HepG2 (cell line): ENCODE data around the gene PGS1. TPM values are rescaled to one million over a fixed set of nuclear protein-coding genes. Genes with fewer than 3 reads are reported as not detected.

Experiments
- ATAC-seq: fragments of 200-7000 bp; cut with Tn5 transposase; 3 replicates; pipeline ENCODE4 v1.9.1; 2020; ENCODE audit warnings: mild to moderate bottlenecking, moderate library complexity
- BruUV-seq: library from RNA; stranded (reverse); fragments of 400-500 nt; replicated peaks from 2 replicates; lab custom pipeline; 2021; lab: Mats Ljungman, UMichigan
- CTCF ChIA-PET: fragments of 300-600 bp; formaldehyde crosslinking; extraction: SDS; loops from one replicate; lab custom pipeline; 2021; ENCODE audit warnings: low total read pairs, inconsistent platforms, low intra/inter-chr PET ratio; lab: Yijun Ruan, JAX
- POLR2A ChIA-PET: fragments of 350-600 bp; sonication (Branson Sonifier 250); formaldehyde crosslinking; loops from one replicate; lab custom pipeline; 2020; ENCODE audit warnings: antibody characterized with exemption, inconsistent platforms; lab: Yijun Ruan, JAX
- DNase-seq: peaks from one replicate; pipeline ENCODE4 v3.0.0-alpha.2; 2015; ENCODE audit warnings: low spot score
- FAIRE-seq: peaks from 3 replicates; lab custom pipeline; 2011; peaks lifted over from hg19 to GRCh38; lab: Jason Lieb, UNC
- H2AFZ ChIP-seq: one replicate; pipeline ENCODE4 v1.6.1; 2011; ENCODE audit warnings: low read length, inconsistent platforms
- H3K27ac ChIP-seq: fragments of 300-600 bp; 3 replicates; pipeline ENCODE4 v1.8.0; 2011; ENCODE audit warnings: mixed run types, mild to moderate bottlenecking, mixed read lengths, low read length, inconsistent platforms; ENCODE audit not compliant: insufficient read depth; ENCODE audit errors: extremely low read length
- H3K27me3 ChIP-seq, 2 experiments: fragments of 200-600 bp in 1 of 2; 2 replicates in 1 of 2; 3 replicates in 1 of 2; pipeline versions ENCODE4 v1.6.0 to v1.8.0; 2011; ENCODE audit warnings: low read length in 2 of 2, mild to moderate bottlenecking in 2 of 2, moderate library complexity in 2 of 2, inconsistent platforms in 1 of 2; ENCODE audit not compliant: insufficient read depth in 2 of 2, control insufficient read depth in 1 of 2
- H3K36me3 ChIP-seq, 2 experiments: fragments of 200-600 bp in 1 of 2; replicated peaks in 1 of 2; 2 replicates in 1 of 2; 3 replicates in 1 of 2; pipeline versions ENCODE4 v1.5.1 to v1.8.0; 2011; ENCODE audit warnings: low read length in 2 of 2, inconsistent platforms in 1 of 2; ENCODE audit not compliant: insufficient read depth in 2 of 2, control insufficient read depth in 1 of 2
- H3K4me1 ChIP-seq: 2 replicates; pipeline ENCODE4 v1.5.1; 2012; ENCODE audit warnings: low read length, inconsistent platforms; ENCODE audit not compliant: insufficient read depth
- H3K4me2 ChIP-seq: 2 replicates; pipeline ENCODE4 v1.6.0; 2011; ENCODE audit warnings: low read depth, low read length, inconsistent platforms
- H3K4me3 ChIP-seq, 3 experiments: fragments of 200-600 bp in 1 of 3; sonication (generic), shearing (Covaris generic) in 1 of 3; replicated peaks in 1 of 3; 2 replicates each; pipeline ENCODE4 v1.5.1; 2011 to 2016; ENCODE audit warnings: low read length in 3 of 3, inconsistent platforms in 2 of 3, low read depth in 2 of 3, mild to moderate bottlenecking in 2 of 3, control low read depth in 1 of 3, mixed read lengths in 1 of 3; ENCODE audit not compliant: insufficient read depth in 1 of 3
- H3K79me2 ChIP-seq: one replicate; pipeline ENCODE4 v1.6.1; 2011; ENCODE audit warnings: low read length, inconsistent platforms; ENCODE audit not compliant: insufficient read depth
- H3K9ac ChIP-seq: 2 replicates; pipeline ENCODE4 v1.6.0; 2011; ENCODE audit warnings: mild to moderate bottlenecking, low read depth, low read length, inconsistent platforms; ENCODE audit not compliant: insufficient read depth
- H3K9me3 ChIP-seq: 2 replicates; pipeline ENCODE4 v1.5.1; 2012; ENCODE audit warnings: mild to moderate bottlenecking, low read length
- H4K20me1 ChIP-seq: 2 replicates; pipeline ENCODE4 v1.6.0; 2011; ENCODE audit warnings: inconsistent platforms, mild to moderate bottlenecking, low read length, moderate library complexity; ENCODE audit not compliant: insufficient read depth
- FIP1L1 ChIP-seq: fragments of 200-400 bp; formaldehyde crosslinking; IDR thresholded peaks from 2 replicates; pipeline ENCODE4 v1.6.1; 2018; ENCODE audit warnings: low read depth, mild to moderate bottlenecking, low read length, moderate library complexity, borderline replicate concordance; ENCODE audit not compliant: insufficient read depth
- FOSL1 ChIP-seq: sonication (generic); formaldehyde crosslinking; IDR thresholded peaks from 2 replicates; pipeline ENCODE4 v1.9.0; 2021; ENCODE audit warnings: missing genetic modification reagents, borderline replicate concordance
- HNRNPK ChIP-seq: fragments of 200-400 bp; formaldehyde crosslinking; IDR thresholded peaks from 2 replicates; pipeline ENCODE4 v1.6.1; 2018; ENCODE audit warnings: low read length, low read depth, moderate library complexity, mild to moderate bottlenecking; ENCODE audit not compliant: poor library complexity, severe bottlenecking
- HNRNPLL ChIP-seq: fragments of 200-400 bp; formaldehyde crosslinking; IDR thresholded peaks from 2 replicates; pipeline ENCODE4 v1.6.1; 2017; ENCODE audit warnings: mild to moderate bottlenecking, low read depth, low read length; ENCODE audit not compliant: poor library complexity, severe bottlenecking
- MIXL1 ChIP-seq: IDR thresholded peaks from 2 replicates; pipeline ENCODE4 v1.6.1; 2016
- NONO ChIP-seq, 2 experiments: fragments of 450-650 bp in 1 of 2; sonication (generic) in 1 of 2; formaldehyde crosslinking in 1 of 2; IDR thresholded peaks in 1 of 2; conservative IDR thresholded peaks in 1 of 2; 2 replicates each; pipeline versions ENCODE4 v1.6.1 to v1.8.0; 2017 to 2022; ENCODE audit warnings: mild to moderate bottlenecking in 1 of 2, missing genetic modification reagents in 1 of 2, moderate library complexity in 1 of 2
- NPAS2 ChIP-seq: sonication (generic); formaldehyde crosslinking; IDR thresholded peaks from 2 replicates; pipeline ENCODE4 v1.8.0; 2022; ENCODE audit warnings: mild to moderate bottlenecking, missing genetic modification reagents, borderline replicate concordance
- POLR2AphosphoS5 ChIP-seq: IDR thresholded peaks from 2 replicates; pipeline ENCODE4 v1.6.1; 2012; ENCODE audit warnings: low read depth, low read length
- STAT6 ChIP-seq: sonication (generic); formaldehyde crosslinking; IDR thresholded peaks from 2 replicates; pipeline ENCODE4 v1.4.0; 2020; ENCODE audit warnings: missing genetic modification reagents, mild to moderate bottlenecking, borderline replicate concordance
- ZNF770 ChIP-seq: sonication (generic); formaldehyde crosslinking; IDR thresholded peaks from 2 replicates; pipeline ENCODE4 v1.5.0; 2020; ENCODE audit warnings: mild to moderate bottlenecking, missing genetic modification reagents
- ZNF83 ChIP-seq: sonication (generic); formaldehyde crosslinking; IDR thresholded peaks from 2 replicates; pipeline ENCODE4 v1.4.0; 2020; ENCODE audit warnings: missing genetic modification reagents, mild to moderate bottlenecking, borderline replicate concordance
- WGBS: methylation state at CpG from one replicate; pipeline ENCODE4 v1.1.6; 2017; ENCODE audit warnings: low lambda C conversion rate; 5-methylcytosine and 5-hydroxymethylcytosine counted together
- in situ Hi-C: cut with HindIII; loops from 2 replicates; pipeline ENCODE4 v1.10.0; 2017; ENCODE audit warnings: low pct_unique_long_range_greater_than_20kb; ENCODE audit not compliant: extremely low pct_ligation_motif_present
- intact Hi-C: fragments of 100-400 bp; cut with micrococcal nuclease; formaldehyde crosslinking; loops from one replicate; pipeline ENCODE4 v1.10.0; 2022; ENCODE audit not compliant: unreplicated experiment
- polyA plus RNA-seq, 8 experiments: library from polyadenylated mRNA; depleted of rRNA in 3 of 8; stranded (reverse) in 7 of 8; unstranded in 1 of 8; fragments of >200 nt; fragmentation: Illumina TruSeq in 4 of 8; extraction: Trizol in 4 of 8; gene quantifications; 2 replicates each; pipeline versions ENCODE4 v1.2.1 to v1.2.3, GENCODE V29; 2011 to 2016; ENCODE audit warnings: low read depth in 4 of 8, missing spikeins in 1 of 8, mixed read lengths in 1 of 8; ENCODE audit not compliant: insufficient read depth in 1 of 8
- total RNA-seq, 5 experiments: library from RNA; depleted of rRNA; stranded (reverse); fragments of >200 nt; fragmentation: Illumina TruSeq; extraction: Trizol; gene quantifications; 2 replicates each; pipeline ENCODE4 v1.2.3, GENCODE V29; 2016; ENCODE audit warnings: low read depth in 1 of 5
- TF ChIP-seq, protein P1 (sequence below): sonication (generic); formaldehyde crosslinking; IDR thresholded peaks from 2 replicates; pipeline ENCODE4 v1.8.0; 2022; ENCODE audit warnings: missing genetic modification reagents, mild to moderate bottlenecking, inconsistent platforms, borderline replicate concordance

The PGS1 gene
- total and polyA plus RNA-seq, 2 of the 13 experiments (the other 11 are each of a cell fraction or from before 2014, with no cell fraction given) = 25.9 to 31.5 TPM

DNA sequence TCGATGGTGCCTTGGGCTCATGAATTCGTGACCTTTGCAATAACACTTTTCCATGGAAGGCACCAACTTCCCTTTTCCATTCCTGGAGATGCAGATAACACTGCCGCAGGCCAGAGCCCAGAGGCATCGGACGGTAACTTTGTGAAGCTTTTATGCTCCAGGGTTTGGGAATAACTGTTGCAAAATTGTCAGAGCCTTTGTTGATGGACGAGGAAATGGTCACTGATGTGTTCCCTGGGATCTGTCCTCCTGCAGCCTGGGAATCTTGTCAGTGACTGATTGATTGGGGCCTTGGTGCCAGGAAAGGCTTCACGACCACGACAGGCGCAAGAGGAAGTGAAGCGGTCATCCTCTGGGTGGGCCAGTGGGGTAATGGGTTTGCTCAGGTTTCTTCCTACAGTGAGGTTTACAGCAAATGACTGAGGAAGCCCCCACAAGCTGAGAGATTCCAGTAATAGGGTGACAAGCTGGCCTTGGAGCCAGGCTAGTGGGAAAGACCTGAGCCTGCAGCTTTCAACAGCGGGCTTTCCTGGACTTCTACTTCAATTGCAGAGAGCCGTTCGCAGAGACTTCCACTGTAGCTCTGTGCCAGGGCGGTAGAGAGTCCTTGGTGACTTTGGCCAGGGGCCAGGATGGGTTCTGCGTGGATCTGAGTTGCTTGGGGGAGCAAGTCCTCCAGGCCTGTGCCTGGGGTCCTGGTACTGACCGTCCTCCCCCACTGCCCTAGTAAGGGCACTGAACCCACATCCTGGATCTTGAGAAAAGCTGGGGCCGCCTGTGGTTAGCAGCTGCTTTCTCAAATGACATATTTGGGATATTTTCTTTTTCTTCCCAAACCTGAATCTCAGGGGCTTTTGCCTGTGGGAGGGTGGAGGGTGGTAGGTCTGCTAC lies 37.6 kb downstream of the PGS1 start:
- H3K79me2 ChIP-seq = no peaks in the 10 kb centered on the region
- no peak overlapping the region for H3K4me3 ChIP-seq
- H3K27me3 ChIP-seq = no peaks in the 10 kb centered on the region
- no peak overlapping the region for H3K4me2 ChIP-seq
- BruUV-seq = no TSS peak
- WGBS = 95% methylated on average over 17 of the region's 17 CpGs
- no peak overlapping the region for H3K27ac ChIP-seq
- intact Hi-C loops (no loop called here), in situ Hi-C loops (no loop called here)
- H4K20me1 ChIP-seq = peaks cover 24% of the 10 kb centered on the region
- H3K4me1 ChIP-seq = peaks cover 14% of the 10 kb centered on the region
- ATAC-seq (no peak), DNase-seq (no peak), FAIRE-seq (no peak)
- ChIA-PET CTCF (no interaction called here), POLR2A (interaction anchor here (0.9 kb wide), 1 partner anchor 43 kb away, joined by 4 read pairs; no protein-coding TSS in a partner anchor)
- no peak for TF ChIP-seq ZNF770 (CRISPR knock-in tag)
- TF ChIP-seq NPAS2 = no peak
- no peak for TF ChIP-seq POLR2AphosphoS5
- TF ChIP-seq NONO (IDR thresholded peaks at IDR 0.05) = no peak
- TF ChIP-seq NONO (CRISPR knock-in tag; conservative IDR thresholded peaks at IDR 0.05) = no peak
- no peak for TF ChIP-seq FOSL1 (CRISPR knock-in tag)
- no peak for TF ChIP-seq FIP1L1
- TF ChIP-seq HNRNPLL = no peak
- TF ChIP-seq HNRNPK = no peak
- TF ChIP-seq MIXL1 = no peak
- TF ChIP-seq STAT6 (CRISPR knock-in tag) = no peak
- TF ChIP-seq, protein P1, sequence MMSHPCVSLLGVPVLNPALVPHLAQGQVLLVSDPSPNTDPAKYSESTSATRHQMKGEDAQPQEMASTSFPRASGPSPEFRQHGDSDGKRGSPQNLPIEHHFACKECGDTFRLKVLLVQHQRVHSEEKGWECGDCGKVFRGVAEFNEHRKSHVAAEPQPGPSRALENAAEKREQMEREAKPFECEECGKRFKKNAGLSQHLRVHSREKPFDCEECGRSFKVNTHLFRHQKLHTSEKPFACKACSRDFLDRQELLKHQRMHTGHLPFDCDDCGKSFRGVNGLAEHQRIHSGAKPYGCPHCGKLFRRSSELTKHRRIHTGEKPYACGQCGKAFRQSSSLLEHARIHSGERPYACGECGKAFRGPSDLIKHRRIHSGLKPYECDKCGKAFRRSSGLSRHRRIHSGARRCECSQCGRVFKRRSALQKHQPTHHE (CRISPR knock-in tag) = no peak
- TF ChIP-seq ZNF83 (CRISPR knock-in tag) = no peak
- no peaks in the 10 kb centered on the region for H3K9me3 ChIP-seq
- no peak overlapping the region for H3K9ac ChIP-seq
- H2AFZ ChIP-seq = no peak overlapping the region
- H3K36me3 ChIP-seq = peaks cover 20 to 45% of the 10 kb centered on the region in 2 experiments
